PFSK-1 (cell line): ENCODE data around the gene AFAP1L2.

ENCODE experiments used
- FOXP2 ChIP-seq: optimal IDR thresholded peaks from 2 replicates; pipeline ENCODE3; 2011; ENCODE audit warnings: borderline replicate concordance, control low read depth, inconsistent platforms; ENCODE audit not compliant: insufficient read depth; ENCODE audit errors: extremely low read length, extremely low read depth
- POLR2AphosphoS5 ChIP-seq: IDR thresholded peaks from 2 replicates; pipeline ENCODE4 v1.6.1; 2012; ENCODE audit warnings: low read depth, mild to moderate bottlenecking, control low read depth, low read length, moderate library complexity
- SIN3A ChIP-seq: IDR thresholded peaks from 2 replicates; pipeline ENCODE4 v1.6.1; 2012; ENCODE audit warnings: mild to moderate bottlenecking, low read length, moderate library complexity, borderline replicate concordance; ENCODE audit not compliant: insufficient read depth
- TAF1 ChIP-seq: IDR thresholded peaks from 2 replicates; pipeline ENCODE4 v1.6.1; 2012; ENCODE audit warnings: low read length, control low read depth, borderline replicate concordance; ENCODE audit not compliant: insufficient read depth
- TF ChIP-seq, protein P1 (sequence below), 2 experiments: IDR thresholded peaks; 2 replicates each; pipeline versions ENCODE4 v1.6.1 to v1.8.0; 2011 to 2012; ENCODE audit warnings: low read depth in 2 of 2, low read length in 2 of 2, control low read depth in 1 of 2, inconsistent platforms in 1 of 2, mild to moderate bottlenecking in 1 of 2, moderate library complexity in 1 of 2; ENCODE audit not compliant: insufficient read depth in 1 of 2

The AFAP1L2 gene

DNA sequence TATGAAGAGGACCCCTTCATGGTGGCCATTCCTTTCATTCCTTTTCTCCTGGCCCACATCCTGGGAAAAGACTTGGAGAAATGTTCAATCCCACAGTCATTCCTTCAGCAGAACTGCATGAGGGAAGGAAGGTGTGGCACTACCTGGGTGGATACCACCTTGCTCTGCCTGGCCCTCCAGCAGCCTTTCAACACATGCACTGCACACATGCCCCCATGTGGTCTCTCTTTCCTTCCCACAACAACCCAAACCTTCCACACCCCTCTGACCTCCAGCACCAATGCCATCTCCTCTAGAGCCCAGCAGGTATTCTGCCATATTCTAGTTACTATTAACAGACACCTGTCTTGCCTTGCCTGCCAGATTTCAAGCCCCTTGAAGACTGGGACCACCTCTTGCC, 40.5 kb upstream of the AFAP1L2 start:
- TF ChIP-seq, protein P1, sequence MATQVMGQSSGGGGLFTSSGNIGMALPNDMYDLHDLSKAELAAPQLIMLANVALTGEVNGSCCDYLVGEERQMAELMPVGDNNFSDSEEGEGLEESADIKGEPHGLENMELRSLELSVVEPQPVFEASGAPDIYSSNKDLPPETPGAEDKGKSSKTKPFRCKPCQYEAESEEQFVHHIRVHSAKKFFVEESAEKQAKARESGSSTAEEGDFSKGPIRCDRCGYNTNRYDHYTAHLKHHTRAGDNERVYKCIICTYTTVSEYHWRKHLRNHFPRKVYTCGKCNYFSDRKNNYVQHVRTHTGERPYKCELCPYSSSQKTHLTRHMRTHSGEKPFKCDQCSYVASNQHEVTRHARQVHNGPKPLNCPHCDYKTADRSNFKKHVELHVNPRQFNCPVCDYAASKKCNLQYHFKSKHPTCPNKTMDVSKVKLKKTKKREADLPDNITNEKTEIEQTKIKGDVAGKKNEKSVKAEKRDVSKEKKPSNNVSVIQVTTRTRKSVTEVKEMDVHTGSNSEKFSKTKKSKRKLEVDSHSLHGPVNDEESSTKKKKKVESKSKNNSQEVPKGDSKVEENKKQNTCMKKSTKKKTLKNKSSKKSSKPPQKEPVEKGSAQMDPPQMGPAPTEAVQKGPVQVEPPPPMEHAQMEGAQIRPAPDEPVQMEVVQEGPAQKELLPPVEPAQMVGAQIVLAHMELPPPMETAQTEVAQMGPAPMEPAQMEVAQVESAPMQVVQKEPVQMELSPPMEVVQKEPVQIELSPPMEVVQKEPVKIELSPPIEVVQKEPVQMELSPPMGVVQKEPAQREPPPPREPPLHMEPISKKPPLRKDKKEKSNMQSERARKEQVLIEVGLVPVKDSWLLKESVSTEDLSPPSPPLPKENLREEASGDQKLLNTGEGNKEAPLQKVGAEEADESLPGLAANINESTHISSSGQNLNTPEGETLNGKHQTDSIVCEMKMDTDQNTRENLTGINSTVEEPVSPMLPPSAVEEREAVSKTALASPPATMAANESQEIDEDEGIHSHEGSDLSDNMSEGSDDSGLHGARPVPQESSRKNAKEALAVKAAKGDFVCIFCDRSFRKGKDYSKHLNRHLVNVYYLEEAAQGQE (IDR thresholded peaks at IDR 0.05; ENCODE audit: insufficient read depth in 1 of 2, low read depth in 2 of 2, low read length in 2 of 2) = no peak
- TF ChIP-seq SIN3A (no peak), POLR2AphosphoS5 (no peak), TAF1 (no peak), FOXP2 (no peak)

DNA sequence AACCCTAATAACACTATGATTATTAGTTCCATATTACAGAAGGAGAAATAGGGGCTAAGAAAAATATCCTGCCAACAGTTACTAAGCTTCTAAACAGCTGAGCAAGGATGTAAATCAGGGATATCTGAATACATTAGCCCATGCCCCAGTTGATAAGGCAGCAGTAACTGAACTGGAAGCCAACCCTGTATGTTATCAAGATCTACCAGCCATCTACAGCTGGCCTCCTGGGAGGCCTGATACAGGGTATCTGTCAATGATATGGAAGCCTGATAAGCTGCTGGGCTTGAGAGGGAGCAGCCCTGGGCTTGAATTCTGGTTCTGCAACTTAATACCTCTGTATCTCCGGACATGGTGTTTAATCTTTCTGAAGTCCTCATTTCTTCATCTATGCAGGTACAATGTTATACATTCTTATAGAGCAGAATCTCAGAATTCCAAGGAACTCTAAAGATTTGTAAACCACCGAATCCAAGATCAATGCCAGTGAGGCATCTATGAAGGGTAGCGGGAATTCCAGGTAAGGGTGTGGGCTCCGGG, 37.9 kb upstream of the AFAP1L2 start:
- TF ChIP-seq FOXP2 = no peak
- TF ChIP-seq, protein P1 (IDR thresholded peaks at IDR 0.05; ENCODE audit: insufficient read depth in 1 of 2, low read depth in 2 of 2, low read length in 2 of 2) = no peak
- TF ChIP-seq SIN3A = no peak

DNA sequence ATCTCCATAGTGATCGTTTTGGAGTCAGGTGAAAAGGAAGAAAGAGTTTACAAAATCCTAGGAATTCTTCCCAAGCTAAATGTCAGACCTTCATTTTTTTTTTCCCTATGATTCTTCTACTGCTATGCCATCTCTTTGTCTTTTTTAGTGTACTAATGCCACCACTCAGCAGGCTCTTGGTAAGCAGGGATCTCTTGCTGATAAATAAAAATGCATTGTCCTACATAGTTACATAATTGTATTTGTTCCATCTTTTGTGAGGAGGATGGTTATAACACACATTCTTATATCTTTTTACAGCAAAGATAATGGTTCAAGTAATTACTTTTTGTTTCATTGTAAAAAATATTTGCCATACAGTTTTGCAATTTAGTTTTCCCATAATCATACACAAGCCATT, 36.8 kb upstream of the AFAP1L2 start:
- TF ChIP-seq SIN3A (no peak), TAF1 (no peak), POLR2AphosphoS5 (no peak), FOXP2 (no peak)
- TF ChIP-seq, protein P1 (IDR thresholded peaks at IDR 0.05; ENCODE audit: insufficient read depth in 1 of 2, low read depth in 2 of 2, low read length in 2 of 2) = no peak

DNA sequence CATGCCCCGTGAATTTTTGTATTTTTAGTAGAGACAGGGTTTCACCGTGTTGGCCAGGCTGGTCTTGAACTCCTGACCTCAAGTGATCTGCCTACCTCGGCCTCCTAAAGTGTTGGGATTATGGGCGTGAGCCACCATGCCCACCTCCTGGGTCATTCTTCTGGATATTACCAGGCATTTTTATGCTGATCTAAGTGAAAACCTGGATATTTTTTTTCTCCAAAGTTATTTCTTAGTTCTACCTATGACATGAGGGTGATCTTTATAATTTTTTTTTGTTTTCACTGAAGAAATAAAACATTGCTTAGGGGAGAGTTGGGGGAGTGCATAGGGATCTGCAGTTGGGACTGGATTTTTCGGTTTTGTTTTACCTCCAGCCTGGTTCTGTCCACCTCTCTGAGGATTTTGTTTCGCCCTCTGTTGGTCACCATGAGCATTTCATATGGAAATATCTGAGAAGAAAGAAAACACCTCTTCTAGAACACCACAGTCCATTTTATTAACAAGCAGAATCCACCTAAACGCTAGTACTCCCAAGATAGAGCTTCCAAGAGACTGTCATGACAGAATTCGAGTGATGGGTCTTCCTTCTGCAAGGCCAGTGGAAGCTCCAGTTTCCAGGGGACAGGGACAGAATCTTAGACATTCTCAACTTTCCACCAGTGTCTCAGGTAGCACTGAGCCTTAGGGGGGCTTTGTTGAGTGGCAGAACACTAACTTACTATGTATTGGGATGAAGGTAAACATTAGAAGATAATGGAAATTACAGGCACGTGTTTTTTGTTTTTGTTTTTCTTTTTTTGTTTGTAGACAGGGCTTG, 33.4 kb upstream of the AFAP1L2 start:
- TF ChIP-seq SIN3A (no peak), POLR2AphosphoS5 (no peak), FOXP2 (no peak)
- TF ChIP-seq, protein P1 (IDR thresholded peaks at IDR 0.05; ENCODE audit: insufficient read depth in 1 of 2, low read depth in 2 of 2, low read length in 2 of 2) = no peak
